Mesothelial cell of epicardium (in vitro differentiated cells): ENCODE data around the gene ANP32B. TPM values are rescaled to one million over a fixed set of nuclear protein-coding genes. Genes with fewer than 3 reads are reported as not detected.

Experiments used
- DNase-seq, 2 experiments: peaks; one replicate each; pipeline ENCODE4 v3.0.0; 2021; ENCODE audit warnings: low spot score in 2 of 2; ENCODE audit not compliant: unreplicated experiment in 2 of 2
- H3K27ac Mint-ChIP-seq: 2 replicates; pipeline ENCODE4 v1.8.0; 2021; ENCODE audit warnings: mixed read lengths
- H3K27me3 Mint-ChIP-seq: 2 replicates; pipeline ENCODE4 v1.8.0; 2021; ENCODE audit warnings: low read depth, mixed read lengths
- H3K36me3 Mint-ChIP-seq: 2 replicates; pipeline ENCODE4 v1.8.0; 2021; ENCODE audit warnings: mixed read lengths
- H3K4me1 Mint-ChIP-seq: 2 replicates; pipeline ENCODE4 v1.8.0; 2021; ENCODE audit warnings: mixed read lengths
- H3K4me3 Mint-ChIP-seq: 2 replicates; pipeline ENCODE4 v1.8.0; 2021; ENCODE audit warnings: mild to moderate bottlenecking, moderate library complexity, mixed read lengths
- H3K9me3 Mint-ChIP-seq: 2 replicates; pipeline ENCODE4 v1.8.0; 2021; ENCODE audit warnings: mixed read lengths
- CTCF ChIP-seq: fragments of 200-600 bp; sonication (generic); IDR thresholded peaks from one replicate; pipeline ENCODE4 v1.5.0; 2021; ENCODE audit warnings: antibody characterized with exemption; ENCODE audit not compliant: unreplicated experiment
- total RNA-seq: library from RNA; stranded (reverse); gene quantifications from 3 replicates; pipeline ENCODE4 v1.2.1, GENCODE V29; 2021

The ANP32B gene
- total RNA-seq, 1 donor from 2014 or later: 137 TPM

DNA sequence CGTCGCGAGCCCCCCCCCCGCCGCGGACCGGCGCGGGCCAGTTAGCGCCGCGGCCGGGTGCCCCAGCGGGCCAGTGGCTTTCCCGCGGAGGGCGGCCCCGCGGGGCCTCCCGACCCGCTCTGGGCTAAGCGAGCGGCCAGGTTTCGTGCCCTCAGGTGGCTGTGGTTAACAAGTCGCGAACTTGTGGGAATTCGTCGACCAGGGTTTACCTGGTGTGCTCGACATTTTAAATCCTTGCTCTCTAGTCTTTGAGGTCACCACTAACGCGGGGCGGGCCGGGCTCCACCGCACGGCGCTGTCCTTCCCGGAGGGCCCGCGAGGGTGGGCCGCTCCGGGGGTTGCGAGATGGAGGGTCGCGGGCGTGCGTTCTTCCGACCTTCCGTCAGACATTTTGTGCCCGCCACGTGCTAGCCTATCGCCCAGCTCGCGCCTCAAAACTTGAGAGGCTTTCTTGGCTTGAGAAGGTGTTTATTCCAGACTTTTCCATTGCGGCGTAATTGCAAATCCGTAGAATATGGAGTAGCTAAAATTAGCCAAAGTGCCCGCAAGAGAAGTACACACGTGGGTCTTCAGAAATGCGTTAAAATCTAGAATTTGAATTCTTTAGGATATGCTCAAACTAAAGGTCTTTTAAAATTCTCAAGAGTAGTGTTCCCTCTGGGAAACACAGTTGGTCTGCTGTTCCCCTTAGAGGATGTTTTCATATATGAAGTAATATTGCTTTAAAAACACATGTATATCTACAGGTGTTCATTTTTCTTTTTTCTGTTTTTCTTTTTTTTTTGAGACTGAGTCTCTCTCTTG, 2.1 kb downstream of the ANP32B start:
- H3K27me3 Mint-ChIP-seq: no peaks in the 10 kb centered on the region
- peaks cover 51% of the 10 kb centered on the region for H3K4me1 Mint-ChIP-seq
- no peak for TF ChIP-seq CTCF
- H3K36me3 Mint-ChIP-seq: no peaks in the 10 kb centered on the region
- peak in 1 of 2 experiments; percentile 49 for DNase-seq
- peak overlapping the region; percentile 70 for H3K4me3 Mint-ChIP-seq
- no peaks in the 10 kb centered on the region for H3K9me3 Mint-ChIP-seq
- peak overlapping the region; percentile 89 for H3K27ac Mint-ChIP-seq

- no peaks in the 10 kb centered on the region for H3K36me3 Mint-ChIP-seq
- no peak for TF ChIP-seq CTCF
- H3K4me1 Mint-ChIP-seq: peaks cover 35% of the 10 kb centered on the region
Observed at GRCh38 chr9:97987487-97987886, 4.3 kb downstream of the ANP32B start.

DNA sequence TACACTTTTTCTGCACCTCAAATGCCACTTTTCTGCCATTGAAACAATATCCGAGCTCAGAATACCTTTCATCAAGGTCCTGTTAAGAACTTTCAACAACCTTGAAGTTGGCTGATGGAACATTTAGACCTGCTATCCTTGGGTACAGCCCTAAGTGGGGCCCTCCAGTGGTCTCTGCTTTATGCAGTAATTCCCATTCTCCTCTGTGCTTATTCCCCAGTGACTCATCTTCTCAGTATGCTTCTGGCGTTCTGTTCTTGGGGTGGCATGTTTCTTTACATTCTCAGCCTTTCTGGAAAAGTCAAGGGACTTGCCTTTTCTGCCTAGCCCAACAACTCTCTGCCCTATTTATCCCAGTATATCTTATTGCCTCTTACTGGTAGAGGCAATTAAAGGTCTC, 7.1 kb downstream of the ANP32B start:
- no peak for TF ChIP-seq CTCF
- no peaks in the 10 kb centered on the region for H3K27me3 Mint-ChIP-seq
- no peak for DNase-seq
- no peak overlapping the region for H3K27ac Mint-ChIP-seq
- H3K9me3 Mint-ChIP-seq: no peaks in the 10 kb centered on the region
- H3K4me3 Mint-ChIP-seq: no peak overlapping the region
- H3K36me3 Mint-ChIP-seq: peaks cover 3% of the 10 kb centered on the region
- H3K4me1 Mint-ChIP-seq: peaks cover 35% of the 10 kb centered on the region

More at GRCh38 chr9:97987487-97987886, 4.3 kb downstream of the ANP32B start:
- no peak overlapping the region for H3K4me3 Mint-ChIP-seq
- no peak overlapping the region for H3K27ac Mint-ChIP-seq
- no peak for DNase-seq
- H3K27me3 Mint-ChIP-seq: no peaks in the 10 kb centered on the region
- no peaks in the 10 kb centered on the region for H3K9me3 Mint-ChIP-seq

DNA sequence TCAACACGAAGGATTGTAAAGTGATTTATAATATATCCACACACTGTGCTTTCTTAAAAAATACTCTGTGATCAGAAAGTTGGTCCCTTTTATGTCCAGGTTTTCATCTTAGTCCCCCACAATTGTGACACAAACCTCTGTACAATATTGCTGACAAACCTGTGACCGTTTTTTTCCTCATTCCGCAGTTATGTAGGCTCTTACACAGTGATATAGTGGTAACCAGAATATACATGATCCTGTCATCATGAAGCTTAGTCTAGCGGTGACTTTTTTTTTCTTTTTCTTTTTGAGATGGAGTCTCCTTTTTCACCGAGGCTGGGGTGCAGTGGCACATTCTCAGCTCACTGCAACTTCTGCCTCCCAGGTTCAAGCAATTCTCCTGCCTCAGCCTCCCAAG, 8.7 kb downstream of the ANP32B start:
- Mint-ChIP-seq H3K27ac (no peak overlapping the region), H3K36me3 (peaks cover 6% of the 10 kb centered on the region), H3K4me3 (no peak overlapping the region), H3K9me3 (no peaks in the 10 kb centered on the region), H3K27me3 (no peaks in the 10 kb centered on the region), H3K4me1 (peaks cover 22% of the 10 kb centered on the region)
- no peak for TF ChIP-seq CTCF
- no peak for DNase-seq

GRCh38 chr9:97992219-97992618, 9.1 kb downstream of the ANP32B start:
- peaks cover 22% of the 10 kb centered on the region for H3K4me1 Mint-ChIP-seq
- H3K36me3 Mint-ChIP-seq: peaks cover 8% of the 10 kb centered on the region
- no peak overlapping the region for H3K4me3 Mint-ChIP-seq
- no peaks in the 10 kb centered on the region for H3K27me3 Mint-ChIP-seq
- H3K27ac Mint-ChIP-seq: peak overlapping the region; percentile 21
- TF ChIP-seq CTCF: no peak
- H3K9me3 Mint-ChIP-seq: no peaks in the 10 kb centered on the region
- no peak for DNase-seq

GRCh38 chr9:97993000-97993399, 9.9 kb downstream of the ANP32B start:
- Mint-ChIP-seq H3K4me3 (no peak overlapping the region), H3K4me1 (peaks cover 20% of the 10 kb centered on the region)
- TF ChIP-seq CTCF: no peak

More at GRCh38 chr9:97993000-97993399, 9.9 kb downstream of the ANP32B start:
- no peaks in the 10 kb centered on the region for H3K27me3 Mint-ChIP-seq
- H3K9me3 Mint-ChIP-seq: no peaks in the 10 kb centered on the region
- DNase-seq: no peak
- no peak overlapping the region for H3K27ac Mint-ChIP-seq
- H3K36me3 Mint-ChIP-seq: peaks cover 8% of the 10 kb centered on the region
